ENCODE results near the gene GET4. TPM values are rescaled to one million over a fixed set of nuclear protein-coding genes. Genes with fewer than 3 reads are reported as not detected.
A peak's percentile ranks its signal among the peaks of the same experiment; 100 is the strongest.
"Not testable (repeated sequence)": the region's sequence is repeated elsewhere in the genome, so short reads cannot be mapped to it uniquely, and the experiment has no call there.

GET4 gene
- total and polyA plus RNA-seq, 9 donors = 26.6 to 50.2 (median 41.1) TPM

DNA sequence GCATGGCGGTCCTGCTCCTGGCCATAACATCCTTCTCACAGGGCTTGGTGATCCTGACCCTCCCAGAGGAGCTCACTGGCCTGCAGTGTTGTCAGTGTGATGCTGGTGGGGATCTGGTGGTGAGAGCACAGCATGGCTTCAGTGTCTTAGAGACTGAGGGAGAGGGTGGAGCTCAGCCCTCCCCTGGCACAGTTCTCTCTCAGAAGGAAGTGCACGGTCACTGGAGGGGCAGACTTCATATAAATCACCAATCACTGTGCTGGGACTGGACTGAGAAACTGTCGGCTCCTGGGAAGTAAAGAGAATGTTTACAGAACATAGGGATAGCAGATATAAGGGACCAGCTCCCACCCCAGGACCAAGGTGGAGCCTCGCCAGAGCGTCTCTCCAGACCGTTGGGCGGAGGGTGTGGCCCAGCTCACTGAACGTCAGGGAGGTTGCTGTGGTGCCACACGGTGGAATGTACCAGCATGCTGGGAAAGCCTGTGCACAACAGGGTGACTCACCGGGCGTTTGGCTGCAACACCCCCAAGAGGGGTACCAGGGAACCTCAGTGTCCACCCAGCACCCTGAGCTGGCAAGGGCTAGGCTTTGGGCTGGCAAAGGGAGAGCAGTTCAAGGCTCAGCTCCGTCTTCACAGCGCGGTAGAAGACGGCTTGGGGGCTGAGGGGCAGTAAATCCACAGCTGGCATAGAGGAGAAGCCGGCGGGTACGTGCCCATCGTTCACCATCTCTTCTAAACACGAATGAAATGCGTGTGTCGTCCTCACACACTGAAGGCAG, 8.8 kb upstream of the GET4 start:
- H3K4me1 ChIP-seq (ENCODE audit: control insufficient read depth, insufficient read depth, low read length) = peaks cover 9% of the 10 kb centered on the region
- DNase-seq = no peak
- no peaks in the 10 kb centered on the region for H3K9me3 ChIP-seq (replicated peaks; ENCODE audit: control insufficient read depth, low read depth, low read length)
- no peaks in the 10 kb centered on the region for H3K27me3 ChIP-seq (ENCODE audit: control insufficient read depth, insufficient read depth, low read length)
- H3K4me3 ChIP-seq (ENCODE audit: low read length) = no peak overlapping the region
- 83% methylated on average over 19 of the region's 22 CpGs for WGBS (ENCODE audit: insufficient coverage)
- no peak overlapping the region for H3K27ac ChIP-seq (ENCODE audit: low read length)
- H3K36me3 ChIP-seq (ENCODE audit: control insufficient read depth, insufficient read depth, low read length) = peaks cover 72% of the 10 kb centered on the region

DNA sequence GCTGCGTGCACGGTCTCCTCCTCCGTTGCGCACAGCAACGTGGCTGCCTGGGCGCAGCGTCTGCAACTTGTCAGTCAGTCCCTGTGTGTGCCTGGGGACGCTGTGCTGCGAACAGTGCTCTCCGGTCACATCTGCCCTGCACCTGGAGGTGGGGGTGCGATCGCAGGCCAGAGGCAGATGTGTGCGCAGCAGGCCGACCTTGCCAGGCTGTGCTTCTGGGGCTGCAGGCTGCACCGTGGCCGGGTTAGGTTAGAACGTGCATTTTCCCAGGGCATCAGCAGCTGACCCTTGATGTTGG, 8.2 kb upstream of the GET4 start:
- H3K4me3 ChIP-seq (ENCODE audit: low read length) = no peak overlapping the region
- H3K27ac ChIP-seq (ENCODE audit: low read length) = no peak overlapping the region
- H3K4me1 ChIP-seq (ENCODE audit: control insufficient read depth, insufficient read depth, low read length) = peaks cover 11% of the 10 kb centered on the region
- 78% methylated on average over 17 of the region's 17 CpGs for WGBS (ENCODE audit: insufficient coverage)
- no peaks in the 10 kb centered on the region for H3K9me3 ChIP-seq (replicated peaks; ENCODE audit: control insufficient read depth, low read depth, low read length)
- H3K36me3 ChIP-seq (ENCODE audit: control insufficient read depth, insufficient read depth, low read length) = peaks cover 69% of the 10 kb centered on the region
- DNase-seq = no peak
- H3K27me3 ChIP-seq (ENCODE audit: control insufficient read depth, insufficient read depth, low read length) = no peaks in the 10 kb centered on the region

DNA sequence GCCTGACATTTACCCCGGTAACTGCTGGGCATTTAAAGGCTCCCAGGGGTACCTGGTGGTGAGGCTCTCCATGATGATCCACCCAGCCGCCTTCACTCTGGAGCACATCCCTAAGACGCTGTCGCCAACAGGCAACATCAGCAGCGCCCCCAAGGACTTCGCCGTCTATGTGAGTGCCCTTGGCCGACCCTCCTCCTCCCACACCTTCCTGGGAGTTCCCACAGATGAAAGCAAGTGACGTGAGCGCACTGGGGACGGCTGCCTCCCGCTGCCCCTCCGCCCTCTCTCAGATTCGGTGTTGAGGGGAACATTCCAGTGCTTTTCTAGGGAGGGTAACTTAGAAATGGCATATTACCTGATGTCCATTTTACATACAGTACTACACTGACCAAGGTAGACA, 7.0 kb upstream of the GET4 start:
- peaks cover 70% of the 10 kb centered on the region for H3K36me3 ChIP-seq (ENCODE audit: control insufficient read depth, insufficient read depth, low read length)
- 93% methylated on average over 8 of the region's 14 CpGs for WGBS (ENCODE audit: insufficient coverage)
- no peaks in the 10 kb centered on the region for H3K27me3 ChIP-seq (ENCODE audit: control insufficient read depth, insufficient read depth, low read length)
- H3K4me3 ChIP-seq (ENCODE audit: low read length) = no peak overlapping the region
- H3K4me1 ChIP-seq (ENCODE audit: control insufficient read depth, insufficient read depth, low read length) = peaks cover 21% of the 10 kb centered on the region
- H3K27ac ChIP-seq (ENCODE audit: low read length) = no peak overlapping the region
- no peak for DNase-seq
- no peaks in the 10 kb centered on the region for H3K9me3 ChIP-seq (replicated peaks; ENCODE audit: control insufficient read depth, low read depth, low read length)

DNA sequence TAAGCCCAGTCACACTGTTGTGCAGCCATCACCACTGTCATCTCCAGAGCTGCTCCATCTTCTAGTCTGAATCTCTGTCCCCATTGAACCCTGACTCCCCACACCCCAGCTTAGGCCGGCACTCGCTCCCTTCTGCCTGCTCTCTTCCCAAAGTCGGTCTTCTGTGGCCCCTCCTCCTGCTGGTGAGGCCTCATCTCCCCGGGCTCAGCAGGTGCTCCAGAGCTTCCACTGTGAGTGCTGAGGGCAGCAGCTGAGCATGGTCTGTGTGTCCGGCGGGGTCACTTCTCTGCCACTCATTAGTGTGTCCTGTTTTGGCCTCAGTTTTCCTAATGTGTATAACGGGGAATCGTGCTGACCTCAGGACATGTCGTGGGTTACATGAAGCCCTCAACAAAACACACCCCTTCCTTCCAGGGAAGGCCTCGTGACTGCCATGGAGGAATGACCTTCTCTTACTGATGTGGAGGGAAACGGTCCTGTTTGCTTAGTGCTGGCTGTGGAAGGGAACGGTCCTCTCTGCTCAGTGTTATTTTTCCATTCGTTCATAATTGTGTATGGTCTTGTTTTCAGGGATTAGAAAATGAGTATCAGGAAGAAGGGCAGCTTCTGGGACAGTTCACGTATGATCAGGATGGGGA, 4.3 kb upstream of the GET4 start:
- H3K27ac ChIP-seq (ENCODE audit: low read length) = peak overlapping the region; percentile 59
- H3K4me3 ChIP-seq (ENCODE audit: low read length) = no peak overlapping the region
- H3K4me1 ChIP-seq (ENCODE audit: control insufficient read depth, insufficient read depth, low read length) = peaks cover 32% of the 10 kb centered on the region
- no peaks in the 10 kb centered on the region for H3K9me3 ChIP-seq (replicated peaks; ENCODE audit: control insufficient read depth, low read depth, low read length)
- H3K36me3 ChIP-seq (ENCODE audit: control insufficient read depth, insufficient read depth, low read length) = peaks cover 56% of the 10 kb centered on the region
- peak; percentile 40 for DNase-seq
- no peaks in the 10 kb centered on the region for H3K27me3 ChIP-seq (ENCODE audit: control insufficient read depth, insufficient read depth, low read length)
- 68% methylated on average over 7 of the region's 14 CpGs for WGBS (ENCODE audit: insufficient coverage)

DNA sequence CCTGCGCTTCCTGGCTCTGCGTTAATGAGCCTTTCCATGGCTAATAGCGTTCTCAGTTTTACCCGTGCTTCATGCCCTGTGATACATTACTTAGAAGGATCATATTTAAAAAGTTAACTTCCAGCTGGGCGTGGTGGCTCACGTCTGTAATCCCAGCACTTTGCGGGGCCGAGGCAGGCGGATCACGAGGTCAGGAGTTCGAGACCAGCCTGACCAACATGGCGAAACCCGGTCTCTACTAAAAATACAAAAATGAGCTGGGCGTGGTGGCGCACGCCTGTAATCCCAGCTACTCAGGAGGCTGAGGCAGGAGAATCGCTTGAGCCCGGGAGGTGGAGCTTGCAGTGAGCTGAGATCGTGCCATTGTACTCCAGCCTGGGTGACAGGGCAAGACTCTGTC, 3.7 kb upstream of the GET4 start:
- peaks cover 32% of the 10 kb centered on the region for H3K4me1 ChIP-seq (ENCODE audit: control insufficient read depth, insufficient read depth, low read length)
- H3K27me3 ChIP-seq (ENCODE audit: control insufficient read depth, insufficient read depth, low read length); DNase-seq; H3K9me3 ChIP-seq (replicated peaks; ENCODE audit: control insufficient read depth, low read depth, low read length); H3K4me3 ChIP-seq (ENCODE audit: low read length): not testable (repeated sequence)
- 94% methylated on average over 11 of the region's 19 CpGs for WGBS (ENCODE audit: insufficient coverage)
- peak overlapping the region; percentile 59 for H3K27ac ChIP-seq (ENCODE audit: low read length)
- peaks cover 49% of the 10 kb centered on the region for H3K36me3 ChIP-seq (ENCODE audit: control insufficient read depth, insufficient read depth, low read length)

DNA sequence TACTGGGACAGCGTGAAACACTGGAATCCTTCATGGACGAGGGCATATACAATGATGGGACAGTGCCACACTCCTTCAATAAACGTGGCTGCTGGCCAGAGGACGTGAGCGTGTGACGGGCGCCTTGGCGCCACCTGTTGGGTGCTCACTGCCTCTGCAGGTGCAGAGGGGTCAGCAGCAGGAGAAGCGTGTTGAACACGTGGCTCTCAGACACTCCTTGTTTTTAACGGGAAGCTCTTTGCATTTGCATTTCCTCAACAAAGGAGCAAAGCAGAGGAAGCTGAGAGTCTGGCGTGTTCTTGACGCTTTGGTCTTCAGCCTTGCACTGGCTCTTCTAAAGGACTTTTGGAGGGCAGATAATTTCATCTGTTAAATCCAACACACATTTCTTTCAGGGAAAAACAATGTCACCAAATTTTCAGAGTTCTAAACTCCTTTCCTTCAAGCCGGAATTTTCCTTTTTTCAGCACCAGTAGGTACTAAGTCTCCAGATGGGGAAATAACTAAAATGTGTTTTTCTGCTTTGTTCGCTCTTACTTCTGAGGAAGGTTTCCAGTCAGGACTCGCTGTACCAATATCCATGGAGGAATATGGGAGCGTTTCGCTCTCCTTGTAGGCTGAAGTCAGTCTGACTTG, 2.9 kb upstream of the GET4 start:
- H3K4me1 ChIP-seq (ENCODE audit: control insufficient read depth, insufficient read depth, low read length) = peaks cover 40% of the 10 kb centered on the region
- WGBS (ENCODE audit: insufficient coverage) = 17% methylated on average over 13 of the region's 18 CpGs

DNA sequence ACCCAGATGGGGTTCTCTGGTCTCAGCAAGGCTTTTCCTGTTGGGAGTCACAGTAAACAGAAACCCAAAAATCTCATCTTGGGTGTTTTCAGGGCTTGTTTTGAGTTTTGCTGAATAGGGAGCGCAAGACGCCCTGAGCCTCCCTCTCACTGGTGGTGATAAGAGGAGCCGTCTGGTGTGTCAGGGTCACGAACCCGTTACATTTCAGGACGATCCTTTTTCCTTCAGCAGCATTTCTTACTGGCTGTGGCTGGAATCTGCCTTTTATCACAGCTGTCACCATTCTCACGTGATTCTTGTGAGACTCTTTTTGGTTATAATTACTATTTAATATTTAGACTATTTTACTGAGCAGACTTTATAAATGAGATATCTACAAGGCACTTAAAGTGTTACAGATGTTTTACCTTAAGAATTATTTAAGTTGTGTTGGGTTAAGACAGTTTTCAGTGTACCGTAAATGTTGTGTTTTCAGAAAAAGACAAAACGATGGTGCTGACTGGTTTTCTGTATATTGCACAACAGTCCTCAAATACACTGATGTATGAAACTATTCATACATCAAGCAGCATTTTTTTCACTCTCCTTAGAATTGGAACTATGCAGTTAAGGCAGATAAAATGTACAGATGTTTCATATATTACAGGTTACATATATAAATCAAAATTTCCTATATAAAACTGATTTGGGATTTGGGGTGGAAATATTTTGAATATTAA, 2.2 kb upstream of the GET4 start:
- Histone ChIP-seq H3K27me3 (ENCODE audit: control insufficient read depth, insufficient read depth, low read length) (no peaks in the 10 kb centered on the region), H3K9me3 (replicated peaks; ENCODE audit: control insufficient read depth, low read depth, low read length) (no peaks in the 10 kb centered on the region), H3K4me1 (ENCODE audit: control insufficient read depth, insufficient read depth, low read length) (peaks cover 47% of the 10 kb centered on the region), H3K36me3 (ENCODE audit: control insufficient read depth, insufficient read depth, low read length) (peaks cover 44% of the 10 kb centered on the region), H3K27ac (ENCODE audit: low read length) (peak overlapping the region; percentile 42), H3K4me3 (ENCODE audit: low read length) (no peak overlapping the region)
- no peak for DNase-seq
- no CpG with 5 or more reads among the region's 9 CpGs for WGBS (ENCODE audit: insufficient coverage)

More for the DNA sequence above, 2.9 kb upstream of the GET4 start:
- Histone ChIP-seq H3K27ac (ENCODE audit: low read length) (peak overlapping the region; percentile 42), H3K9me3 (replicated peaks; ENCODE audit: control insufficient read depth, low read depth, low read length) (no peaks in the 10 kb centered on the region), H3K36me3 (ENCODE audit: control insufficient read depth, insufficient read depth, low read length) (peaks cover 42% of the 10 kb centered on the region), H3K27me3 (ENCODE audit: control insufficient read depth, insufficient read depth, low read length) (no peaks in the 10 kb centered on the region), H3K4me3 (ENCODE audit: low read length) (no peak overlapping the region)
- DNase-seq = peak; percentile 86

DNA sequence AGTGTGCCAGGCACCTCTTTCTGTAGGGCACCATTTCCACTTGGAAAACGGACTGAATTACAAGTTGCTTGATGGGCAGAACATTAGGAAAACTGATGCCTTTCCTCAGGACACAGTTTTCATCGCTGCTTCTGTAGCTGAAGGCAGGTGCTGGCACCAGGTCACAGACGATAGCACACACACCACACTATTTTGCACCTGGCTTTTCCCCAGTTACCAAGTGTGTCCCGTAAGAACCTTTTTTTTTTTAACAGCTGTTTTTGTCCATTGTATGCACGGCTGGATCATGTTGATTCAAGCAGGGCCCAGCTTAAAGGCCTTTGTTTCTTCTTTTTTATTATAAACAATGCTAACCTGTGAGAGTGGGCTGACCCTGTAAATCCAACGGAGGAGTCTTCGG, 1.3 kb upstream of the GET4 start:
- 86% methylated on average over 5 of the region's 7 CpGs for WGBS (ENCODE audit: insufficient coverage)
- no peaks in the 10 kb centered on the region for H3K9me3 ChIP-seq (replicated peaks; ENCODE audit: control insufficient read depth, low read depth, low read length)
- H3K27me3 ChIP-seq (ENCODE audit: control insufficient read depth, insufficient read depth, low read length) = no peaks in the 10 kb centered on the region
- no peak overlapping the region for H3K27ac ChIP-seq (ENCODE audit: low read length)
- H3K36me3 ChIP-seq (ENCODE audit: control insufficient read depth, insufficient read depth, low read length) = peaks cover 40% of the 10 kb centered on the region
- H3K4me1 ChIP-seq (ENCODE audit: control insufficient read depth, insufficient read depth, low read length) = peaks cover 53% of the 10 kb centered on the region
- no peak overlapping the region for H3K4me3 ChIP-seq (ENCODE audit: low read length)
- peak; percentile 46 for DNase-seq

DNA sequence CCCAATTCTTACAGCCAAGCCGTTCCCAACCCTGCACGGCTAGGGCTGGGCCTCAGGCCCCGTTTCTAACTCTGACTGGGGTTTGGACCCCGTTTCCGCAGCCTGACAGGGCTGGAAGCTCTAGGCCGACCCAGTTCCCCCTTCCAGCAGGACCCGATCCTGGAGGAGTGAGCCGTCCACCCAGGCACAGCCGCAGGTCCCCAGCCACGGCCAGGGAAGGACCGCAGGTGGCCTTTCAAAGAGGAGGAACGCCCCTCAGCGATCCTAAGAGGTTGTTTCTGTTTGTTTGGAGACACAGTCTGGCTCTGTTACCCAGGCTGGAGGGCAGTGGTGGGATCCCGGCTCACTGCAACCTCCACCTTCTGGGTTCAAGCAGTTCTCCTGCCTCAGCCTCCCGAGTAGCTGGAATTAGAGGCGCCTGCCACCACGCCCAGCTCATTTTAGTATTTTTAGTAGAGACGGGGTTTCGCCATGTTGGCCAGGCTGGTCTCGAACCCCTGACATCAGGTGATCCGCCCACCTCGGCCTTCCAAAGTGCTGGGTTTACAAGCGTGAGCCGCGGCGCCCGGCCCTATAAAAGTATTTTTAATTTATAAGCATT, 778 bp upstream of the GET4 start:
- peak; percentile 37 for DNase-seq

DNA sequence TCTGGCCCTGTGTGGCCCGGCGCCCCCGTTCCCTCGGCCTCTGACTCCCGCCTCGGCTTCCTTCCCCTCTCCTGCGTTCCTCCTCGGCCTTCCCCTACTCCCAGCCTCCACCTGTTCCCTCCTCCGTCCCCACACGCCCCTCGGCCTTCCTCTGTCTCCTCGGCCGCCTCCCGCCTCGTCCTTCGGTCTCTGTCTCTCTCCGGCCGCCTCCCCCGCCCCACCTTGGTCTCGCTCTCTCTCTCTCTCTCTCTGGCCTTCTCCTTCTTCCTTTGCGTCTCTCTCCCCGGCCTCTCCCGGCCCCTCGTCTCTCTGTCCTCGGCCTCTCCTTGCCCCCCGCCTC, 588 bp downstream of the GET4 start:
- H3K36me3 ChIP-seq (ENCODE audit: control insufficient read depth, insufficient read depth, low read length) = peaks cover 32% of the 10 kb centered on the region
- no peaks in the 10 kb centered on the region for H3K27me3 ChIP-seq (ENCODE audit: control insufficient read depth, insufficient read depth, low read length)
- peaks cover 54% of the 10 kb centered on the region for H3K4me1 ChIP-seq (ENCODE audit: control insufficient read depth, insufficient read depth, low read length)
- DNase-seq = no peak
- 0% methylated on average over 26 of the region's 26 CpGs for WGBS (ENCODE audit: insufficient coverage)
- peak overlapping the region; percentile 87 for H3K27ac ChIP-seq (ENCODE audit: low read length)
- H3K4me3 ChIP-seq (ENCODE audit: low read length) = peak overlapping the region; percentile 71
- H3K9me3 ChIP-seq (replicated peaks; ENCODE audit: control insufficient read depth, low read depth, low read length) = no peaks in the 10 kb centered on the region

More for the DNA sequence above, 778 bp upstream of the GET4 start:
- H3K27me3 ChIP-seq (ENCODE audit: control insufficient read depth, insufficient read depth, low read length) = no peaks in the 10 kb centered on the region
- peaks cover 57% of the 10 kb centered on the region for H3K4me1 ChIP-seq (ENCODE audit: control insufficient read depth, insufficient read depth, low read length)
- 83% methylated on average over 16 of the region's 27 CpGs for WGBS (ENCODE audit: insufficient coverage)
- H3K27ac ChIP-seq (ENCODE audit: low read length) = peak overlapping the region; percentile 83
- peak overlapping the region; percentile 46 for H3K4me3 ChIP-seq (ENCODE audit: low read length)
- H3K36me3 ChIP-seq (ENCODE audit: control insufficient read depth, insufficient read depth, low read length) = peaks cover 38% of the 10 kb centered on the region
- no peaks in the 10 kb centered on the region for H3K9me3 ChIP-seq (replicated peaks; ENCODE audit: control insufficient read depth, low read depth, low read length)
